Nephron progenitor cell (in vitro differentiated cells): Measurements from ENCODE around the gene HDDC2.

Source experiments
- DNase-seq: peaks from one replicate; pipeline ENCODE4 v3.0.0; 2021
- H3K27ac Mint-ChIP-seq: 2 replicates; pipeline ENCODE4 v1.8.0; 2021; ENCODE audit warnings: mild to moderate bottlenecking, moderate library complexity, mixed read lengths
- H3K27me3 Mint-ChIP-seq: 2 replicates; pipeline ENCODE4 v1.8.0; 2021; ENCODE audit warnings: mild to moderate bottlenecking, low read depth, mixed read lengths; ENCODE audit not compliant: poor library complexity
- H3K36me3 Mint-ChIP-seq: 2 replicates; pipeline ENCODE4 v1.8.0; 2021; ENCODE audit warnings: low read depth, mixed read lengths
- H3K4me1 Mint-ChIP-seq: 2 replicates; pipeline ENCODE4 v1.8.0; 2021; ENCODE audit warnings: mixed read lengths
- H3K4me3 Mint-ChIP-seq: 2 replicates; pipeline ENCODE4 v1.8.0; 2021; ENCODE audit warnings: mild to moderate bottlenecking, moderate library complexity, mixed read lengths
- H3K9me3 Mint-ChIP-seq: 2 replicates; pipeline ENCODE4 v1.8.0; 2021; ENCODE audit warnings: mild to moderate bottlenecking, moderate library complexity, mixed read lengths
- TF ChIP-seq, protein P1 (sequence below): fragments of 200-600 bp; sonication (generic); IDR thresholded peaks from 2 replicates; pipeline ENCODE4 v1.5.0; 2021; ENCODE audit warnings: antibody characterized with exemption

The HDDC2 gene

DNA sequence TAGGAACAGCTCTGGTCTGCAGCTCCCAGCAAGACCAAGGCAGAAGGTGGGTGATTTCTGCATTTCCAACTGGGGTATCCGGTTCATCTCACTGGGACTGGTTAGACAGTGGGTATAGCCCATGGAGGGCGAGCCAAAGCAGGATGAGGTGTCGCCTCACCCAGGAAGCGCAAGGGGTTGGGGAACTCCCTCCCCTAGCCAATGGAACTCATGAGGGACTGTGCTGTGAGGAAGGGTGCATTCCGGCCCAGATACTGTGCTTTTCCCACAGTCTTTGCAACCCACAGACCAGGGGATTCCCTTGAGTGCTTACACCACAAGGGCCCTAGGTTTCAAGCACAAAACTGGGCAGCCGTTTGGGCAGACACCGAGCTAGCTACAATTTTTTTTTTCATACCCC is 21.8 kb downstream of the HDDC2 start:
- Mint-ChIP-seq H3K36me3 (peaks cover 85% of the 10 kb centered on the region), H3K9me3 (peaks cover 57% of the 10 kb centered on the region), H3K4me1 (no peaks in the 10 kb centered on the region), H3K27ac (no peak overlapping the region), H3K27me3 (peaks cover 3% of the 10 kb centered on the region), H3K4me3 (no peak overlapping the region)
- no peak for DNase-seq
- TF ChIP-seq, protein P1, sequence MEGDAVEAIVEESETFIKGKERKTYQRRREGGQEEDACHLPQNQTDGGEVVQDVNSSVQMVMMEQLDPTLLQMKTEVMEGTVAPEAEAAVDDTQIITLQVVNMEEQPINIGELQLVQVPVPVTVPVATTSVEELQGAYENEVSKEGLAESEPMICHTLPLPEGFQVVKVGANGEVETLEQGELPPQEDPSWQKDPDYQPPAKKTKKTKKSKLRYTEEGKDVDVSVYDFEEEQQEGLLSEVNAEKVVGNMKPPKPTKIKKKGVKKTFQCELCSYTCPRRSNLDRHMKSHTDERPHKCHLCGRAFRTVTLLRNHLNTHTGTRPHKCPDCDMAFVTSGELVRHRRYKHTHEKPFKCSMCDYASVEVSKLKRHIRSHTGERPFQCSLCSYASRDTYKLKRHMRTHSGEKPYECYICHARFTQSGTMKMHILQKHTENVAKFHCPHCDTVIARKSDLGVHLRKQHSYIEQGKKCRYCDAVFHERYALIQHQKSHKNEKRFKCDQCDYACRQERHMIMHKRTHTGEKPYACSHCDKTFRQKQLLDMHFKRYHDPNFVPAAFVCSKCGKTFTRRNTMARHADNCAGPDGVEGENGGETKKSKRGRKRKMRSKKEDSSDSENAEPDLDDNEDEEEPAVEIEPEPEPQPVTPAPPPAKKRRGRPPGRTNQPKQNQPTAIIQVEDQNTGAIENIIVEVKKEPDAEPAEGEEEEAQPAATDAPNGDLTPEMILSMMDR = no peak

DNA sequence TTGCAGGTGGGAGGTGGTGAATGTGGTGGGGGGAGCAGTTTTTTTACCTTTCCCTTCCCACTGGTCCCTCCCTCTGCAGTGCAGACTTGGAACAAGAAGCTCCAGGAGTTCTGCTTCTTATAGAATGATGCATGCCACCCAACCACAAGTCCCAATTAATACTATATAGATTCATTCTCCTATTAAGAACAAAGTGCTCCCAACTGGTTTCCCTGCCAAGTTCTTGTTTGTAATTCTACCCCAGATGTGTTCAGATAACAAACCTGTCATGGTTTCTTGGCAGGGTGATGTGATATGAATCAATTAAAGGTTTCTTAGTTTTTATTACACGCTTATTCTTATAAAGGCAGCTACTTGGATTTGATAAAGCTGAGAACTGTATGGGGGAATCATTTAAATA is 23.9 kb downstream of the HDDC2 start:
- TF ChIP-seq, protein P1 = no peak
- H3K4me3 Mint-ChIP-seq = no peak overlapping the region
- no peaks in the 10 kb centered on the region for H3K4me1 Mint-ChIP-seq
- peaks cover 36% of the 10 kb centered on the region for H3K9me3 Mint-ChIP-seq
- H3K27me3 Mint-ChIP-seq = no peaks in the 10 kb centered on the region
- no peak for DNase-seq
- H3K36me3 Mint-ChIP-seq = peaks cover 78% of the 10 kb centered on the region
- H3K27ac Mint-ChIP-seq = no peak overlapping the region

GRCh38 chr6:125275779-125276178 is 26.0 kb downstream of the HDDC2 start:
- Mint-ChIP-seq H3K36me3 (peaks cover 78% of the 10 kb centered on the region), H3K27me3 (no peaks in the 10 kb centered on the region), H3K4me1 (no peaks in the 10 kb centered on the region), H3K27ac (peak overlapping the region; percentile 67), H3K4me3 (no peak overlapping the region), H3K9me3 (peaks cover 16% of the 10 kb centered on the region)
- DNase-seq = no peak
- TF ChIP-seq, protein P1 = no peak

DNA sequence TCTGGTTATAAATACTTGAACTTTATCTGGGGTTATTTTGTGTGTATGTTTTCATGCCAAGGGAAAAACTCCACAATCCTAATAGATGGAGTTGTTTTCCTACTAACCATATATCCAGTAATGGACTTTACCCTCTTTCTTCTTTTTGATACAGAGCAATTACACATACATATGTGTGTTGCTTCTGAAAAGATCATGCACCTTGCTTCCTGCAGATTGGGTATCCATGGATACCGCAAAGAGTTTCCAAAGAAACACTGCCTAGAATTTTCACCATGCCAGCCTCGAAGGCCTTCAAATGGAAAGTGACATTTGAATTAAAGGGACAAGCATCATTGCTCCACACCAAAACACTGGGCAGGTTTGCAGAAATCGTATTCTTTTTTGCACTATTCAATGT is 26.8 kb downstream of the HDDC2 start:
- H3K27ac Mint-ChIP-seq = no peak overlapping the region
- DNase-seq = no peak
- peaks cover 71% of the 10 kb centered on the region for H3K36me3 Mint-ChIP-seq
- peaks cover 3% of the 10 kb centered on the region for H3K27me3 Mint-ChIP-seq
- no peak overlapping the region for H3K4me3 Mint-ChIP-seq
- peaks cover 7% of the 10 kb centered on the region for H3K9me3 Mint-ChIP-seq
- TF ChIP-seq, protein P1 = no peak
- H3K4me1 Mint-ChIP-seq = no peaks in the 10 kb centered on the region

DNA sequence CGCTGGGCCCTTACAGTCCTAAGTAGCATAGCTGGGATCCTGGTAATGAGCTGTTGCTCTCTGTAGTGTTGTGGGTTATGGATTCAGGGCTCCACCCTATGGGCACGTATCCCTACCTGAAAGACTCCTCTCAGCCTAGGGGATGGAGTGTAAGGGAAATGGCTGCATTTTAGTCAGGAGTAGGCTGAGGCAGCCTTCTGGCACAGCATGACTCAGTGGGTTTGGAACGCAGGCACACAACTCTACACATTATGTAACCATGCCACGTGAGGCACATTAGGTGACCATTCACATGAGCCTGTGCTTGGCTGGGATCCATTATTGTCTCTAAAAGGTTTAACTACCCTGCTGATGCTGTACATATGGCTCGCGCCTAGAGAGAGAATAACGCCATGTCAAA is 27.8 kb downstream of the HDDC2 start:
- no peak overlapping the region for H3K27ac Mint-ChIP-seq
- H3K36me3 Mint-ChIP-seq = peaks cover 61% of the 10 kb centered on the region
- no peak overlapping the region for H3K4me3 Mint-ChIP-seq
- no peaks in the 10 kb centered on the region for H3K4me1 Mint-ChIP-seq
- TF ChIP-seq, protein P1 = no peak
- no peak for DNase-seq
- H3K9me3 Mint-ChIP-seq = no peaks in the 10 kb centered on the region
- H3K27me3 Mint-ChIP-seq = peaks cover 3% of the 10 kb centered on the region

DNA sequence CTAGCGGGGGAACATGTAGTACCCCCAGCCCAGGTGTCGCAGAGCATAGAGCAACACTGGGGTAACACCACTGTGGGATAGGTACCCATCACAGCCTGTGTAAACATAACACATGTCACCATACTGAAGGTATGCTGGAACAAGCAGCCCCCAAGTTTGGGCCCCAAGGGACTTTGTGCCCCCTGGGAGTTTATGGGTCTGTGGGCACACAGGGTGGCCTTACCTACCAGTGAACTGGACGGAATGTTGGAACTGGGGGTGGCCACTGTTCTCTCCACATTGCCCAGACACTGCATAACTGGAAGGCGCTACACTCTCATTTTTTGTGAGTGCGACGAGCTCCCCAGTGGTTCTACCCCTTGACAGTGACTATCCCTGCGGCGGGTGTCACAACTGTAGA is 28.5 kb downstream of the HDDC2 start:
- Mint-ChIP-seq H3K36me3 (peaks cover 54% of the 10 kb centered on the region), H3K27ac (no peak overlapping the region), H3K4me1 (no peaks in the 10 kb centered on the region), H3K9me3 (no peaks in the 10 kb centered on the region), H3K27me3 (peaks cover 7% of the 10 kb centered on the region), H3K4me3 (no peak overlapping the region)
- no peak for DNase-seq
- TF ChIP-seq, protein P1 = no peak
